Loucy (cell line): Measurements from ENCODE around the gene MPZL1.

ENCODE experiments used
- H2AFZ ChIP-seq: fragments of 200-600 bp; sonication (generic); 2 replicates; pipeline ENCODE4 v1.6.0; 2016; ENCODE audit warnings: antibody characterized with exemption, mild to moderate bottlenecking, low read length, moderate library complexity
- H3F3A ChIP-seq: fragments of 200-600 bp; 2 replicates; pipeline ENCODE4 v1.6.0; 2016; ENCODE audit warnings: antibody characterized with exemption, low read depth, mild to moderate bottlenecking
- H3K27me3 ChIP-seq: fragments of 200-600 bp; sonication (generic); 2 replicates; pipeline ENCODE4 v1.6.1; 2014; ENCODE audit warnings: low read length, mild to moderate bottlenecking; ENCODE audit not compliant: insufficient read depth, poor library complexity, severe bottlenecking
- H3K36me3 ChIP-seq: fragments of 200-600 bp; sonication (generic); 2 replicates; pipeline ENCODE4 v1.6.1; 2016; ENCODE audit warnings: low read length; ENCODE audit not compliant: insufficient read depth
- H3K4me1 ChIP-seq: fragments of 200-600 bp; sonication (generic); 2 replicates; pipeline ENCODE4 v1.5.1; 2014; ENCODE audit warnings: low read length, mild to moderate bottlenecking; ENCODE audit not compliant: insufficient read depth, poor library complexity, severe bottlenecking
- H3K4me2 ChIP-seq: fragments of 200-600 bp; sonication (generic); 2 replicates; pipeline ENCODE4 v1.6.0; 2014; ENCODE audit warnings: antibody characterized with exemption, low read length, low read depth, mild to moderate bottlenecking; ENCODE audit not compliant: poor library complexity, severe bottlenecking
- H3K4me3 ChIP-seq: fragments of 200-600 bp; sonication (generic); 2 replicates; pipeline ENCODE4 v1.5.1; 2014; ENCODE audit warnings: low read length, mild to moderate bottlenecking, mixed read lengths; ENCODE audit not compliant: poor library complexity, severe bottlenecking
- H3K79me2 ChIP-seq: fragments of 200-600 bp; sonication (generic); 2 replicates; pipeline ENCODE4 v1.6.1; 2014; ENCODE audit warnings: low read length; ENCODE audit not compliant: insufficient read depth
- H3K9ac ChIP-seq: fragments of 200-600 bp; sonication (generic); 2 replicates; pipeline ENCODE4 v1.6.0; 2014; ENCODE audit warnings: mild to moderate bottlenecking, low read depth, low read length, moderate library complexity; ENCODE audit not compliant: poor library complexity, severe bottlenecking
- H3K9me2 ChIP-seq: fragments of 200-600 bp; sonication (generic); replicated peaks from 2 replicates; pipeline ENCODE4 v1.6.1; 2016; ENCODE audit warnings: low read depth, low read length, mixed read lengths
- H3K9me3 ChIP-seq: fragments of 200-600 bp; sonication (generic); 2 replicates; pipeline ENCODE4 v1.6.1; 2014; ENCODE audit warnings: mild to moderate bottlenecking, antibody characterized with exemption, low read length, low read depth; ENCODE audit not compliant: insufficient read depth
- H4K20me1 ChIP-seq: fragments of 200-600 bp; sonication (generic); 2 replicates; pipeline ENCODE4 v1.6.0; 2014; ENCODE audit warnings: antibody characterized with exemption, low read length, mild to moderate bottlenecking; ENCODE audit not compliant: insufficient read depth, poor library complexity, severe bottlenecking
- CTCF ChIP-seq: fragments of 200-600 bp; sonication (generic); conservative IDR thresholded peaks from 2 replicates; pipeline ENCODE4 v1.5.1; 2014; ENCODE audit warnings: mild to moderate bottlenecking, antibody characterized with exemption, low read length
- EZH2phosphoT487 ChIP-seq: fragments of 200-600 bp; IDR thresholded peaks from 2 replicates; pipeline ENCODE4 v1.6.1; 2018; ENCODE audit warnings: antibody characterized with exemption, mild to moderate bottlenecking, moderate library complexity, borderline replicate concordance

Gene MPZL1

DNA sequence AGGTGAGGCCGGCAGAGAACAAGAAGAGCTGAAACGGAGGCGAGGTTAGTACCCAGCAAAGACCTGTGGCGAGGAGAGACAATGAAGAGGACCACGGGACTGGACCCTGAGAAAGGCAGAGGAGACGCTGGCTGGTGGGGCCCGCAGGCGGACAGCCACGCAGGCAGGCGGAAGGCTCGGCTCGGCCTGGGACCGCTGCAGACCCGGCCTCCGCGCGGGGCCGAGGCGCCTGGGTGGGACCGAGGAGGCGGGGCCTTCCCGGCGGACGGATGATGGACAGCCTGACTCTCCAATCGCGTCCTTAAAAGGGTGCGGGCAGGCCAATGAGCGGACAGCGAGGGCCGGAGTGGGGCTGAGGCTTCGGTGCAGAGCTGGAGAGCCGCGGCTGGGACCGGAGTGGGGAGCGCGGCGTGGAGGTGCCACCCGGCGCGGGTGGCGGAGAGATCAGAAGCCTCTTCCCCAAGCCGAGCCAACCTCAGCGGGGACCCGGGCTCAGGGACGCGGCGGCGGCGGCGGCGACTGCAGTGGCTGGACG lies at the start of gene MPZL1:
Gene MPZL1, plus strand, starts transcription at position 366 of the 535 bp plus-strand sequence. CDS start 170 bp downstream, outside the sequence.
- Histone ChIP-seq H3K9ac (peak within 1 kb of the TSS; percentile 83), H3K9me2 (no peaks in the 10 kb centered on the region), H3K4me1 (peaks cover 44% of the 10 kb centered on the region), H3K79me2 (peaks cover 46% of the 10 kb centered on the region), H2AFZ (peak within 1 kb of the TSS; percentile 95), H3K27me3 (no peaks in the 10 kb centered on the region), H4K20me1 (peaks cover 34% of the 10 kb centered on the region), H3F3A (no peaks in the 10 kb centered on the region), H3K4me2 (peak within 1 kb of the TSS; percentile 87), H3K9me3 (no peaks in the 10 kb centered on the region), H3K4me3 (peak within 1 kb of the TSS; percentile 90), H3K36me3 (no peaks in the 10 kb centered on the region)
- TF ChIP-seq CTCF (no peak), EZH2phosphoT487 (no peak)

GRCh38 chr1:167672831-167673230 lies 49.0 kb upstream of the MPZL1 start:
- no peaks in the 10 kb centered on the region for H3K79me2 ChIP-seq
- no peaks in the 10 kb centered on the region for H3K9me2 ChIP-seq
- H4K20me1 ChIP-seq, result no peaks in the 10 kb centered on the region
- no peak overlapping the region for H2AFZ ChIP-seq
- H3K9me3 ChIP-seq, result no peaks in the 10 kb centered on the region
- H3K27me3 ChIP-seq, result no peaks in the 10 kb centered on the region
- no peak overlapping the region for H3K9ac ChIP-seq
- H3F3A ChIP-seq, result no peaks in the 10 kb centered on the region
- H3K4me3 ChIP-seq, result no peak overlapping the region
- H3K4me1 ChIP-seq, result peaks cover 16% of the 10 kb centered on the region
- H3K4me2 ChIP-seq, result no peak overlapping the region
- H3K36me3 ChIP-seq, result peaks cover 11% of the 10 kb centered on the region; the same call in 1 of the 2 replicates
- TF ChIP-seq EZH2phosphoT487 (no peak), CTCF (no peak)

- Histone ChIP-seq H3K27me3 (no peaks in the 10 kb centered on the region), H3K4me1 (peaks cover 16% of the 10 kb centered on the region), H3K4me3 (no peak overlapping the region), H3K79me2 (no peaks in the 10 kb centered on the region), H3K9me2 (no peaks in the 10 kb centered on the region), H3F3A (no peaks in the 10 kb centered on the region), H2AFZ (no peak overlapping the region), H4K20me1 (no peaks in the 10 kb centered on the region), H3K9me3 (no peaks in the 10 kb centered on the region), H3K4me2 (no peak overlapping the region), H3K36me3 (peaks cover 11% of the 10 kb centered on the region; the same call in 1 of the 2 replicates), H3K9ac (no peak overlapping the region)
- TF ChIP-seq EZH2phosphoT487 (no peak), CTCF (no peak)
Measured at GRCh38 chr1:167673265-167673664, 48.5 kb upstream of the MPZL1 start.
